Measurements from ENCODE around the gene MDFI.

Gene MDFI

DNA sequence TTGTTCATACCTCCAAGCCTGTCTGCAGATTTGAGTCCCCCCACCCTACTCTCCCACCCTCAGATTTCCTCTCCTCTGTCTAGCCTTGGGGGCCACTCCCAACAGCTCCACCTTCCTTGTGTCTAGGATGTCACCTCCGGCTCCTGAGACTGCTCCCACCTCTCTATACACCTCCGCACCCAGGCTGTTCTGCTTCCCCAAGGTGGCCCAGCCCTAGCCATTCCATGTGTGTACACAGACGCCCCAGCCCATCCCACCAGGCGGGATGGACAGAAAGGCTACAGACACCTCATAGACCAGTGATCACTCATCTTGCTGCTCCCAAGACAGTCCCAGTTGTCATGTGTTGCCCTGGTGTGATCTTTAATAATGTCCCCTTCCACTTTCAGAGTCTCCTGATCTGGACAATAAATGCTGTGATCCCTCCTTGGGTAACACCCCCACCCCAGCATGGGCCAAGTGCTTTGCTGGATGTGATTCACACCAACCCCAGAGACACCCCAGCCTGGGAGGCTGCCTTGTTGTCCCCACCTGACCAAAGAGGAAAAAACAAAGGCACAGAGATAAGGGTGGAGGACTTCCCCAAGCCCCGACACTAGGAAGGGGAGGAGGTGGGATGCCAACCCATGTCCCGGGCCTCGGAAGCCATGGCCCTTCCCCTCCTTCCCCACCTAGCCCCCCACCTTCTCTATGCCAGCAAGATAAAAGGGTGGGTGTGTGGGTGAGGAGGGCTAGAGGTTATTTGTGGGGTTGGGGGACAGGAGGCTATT lies 36.1 kb downstream of the MDFI start:
- DNase-seq: no peak

GRCh38 chr6:41675176-41675775 lies 37.0 kb downstream of the MDFI start:
- DNase-seq: no peak

DNA sequence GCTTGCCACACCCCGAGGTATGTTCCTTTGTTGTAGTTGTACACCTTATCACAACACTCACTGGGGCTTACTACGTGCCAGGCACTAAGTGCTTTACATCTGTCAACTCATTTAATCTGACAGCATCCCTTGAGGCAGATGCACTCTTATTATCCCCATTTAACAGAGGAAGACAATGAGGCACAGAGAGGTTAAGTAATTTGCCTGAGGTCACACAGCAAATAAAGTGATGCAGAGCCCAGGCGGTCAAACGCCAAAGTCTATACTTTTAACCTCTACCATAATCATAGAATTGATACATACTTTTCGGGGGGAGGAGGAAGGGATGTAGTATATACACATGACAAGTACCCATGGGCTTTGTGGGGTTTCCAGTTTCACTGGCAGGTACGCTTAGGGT lies 37.7 kb downstream of the MDFI start:
- no peak for DNase-seq

GRCh38 chr6:41676431-41676830 lies 38.2 kb downstream of the MDFI start:
- no peak for DNase-seq

- no peak for DNase-seq
Observed at GRCh38 chr6:41677124-41677921, 39.1 kb downstream of the MDFI start.

DNA sequence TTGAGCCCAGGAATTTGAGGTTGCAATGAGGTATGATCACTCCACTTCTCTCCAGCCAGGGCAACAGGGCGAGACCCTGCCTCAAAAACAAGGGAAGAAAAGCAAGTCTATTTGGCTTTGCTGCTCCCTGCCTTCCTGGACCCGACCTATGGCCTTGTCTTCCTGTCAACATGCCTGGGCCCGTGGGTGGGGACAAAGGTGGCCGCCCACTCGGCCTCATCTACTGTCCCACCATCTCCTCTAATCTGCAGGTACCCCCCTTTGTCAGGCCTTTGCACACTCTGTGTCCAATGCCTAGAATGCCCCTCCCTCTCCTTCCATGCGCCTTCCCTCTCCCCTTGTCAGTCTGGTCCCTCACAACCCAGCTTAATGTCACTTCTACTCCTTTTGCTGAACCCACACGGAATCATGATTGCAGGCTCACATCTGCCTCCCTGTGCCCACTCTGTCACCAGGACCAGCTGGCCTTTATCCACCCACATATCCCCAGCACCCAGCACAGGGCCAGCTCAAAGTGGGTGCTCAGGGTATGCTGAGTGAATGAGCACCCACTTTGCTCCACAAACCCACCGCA lies 40.3 kb downstream of the MDFI start:
- DNase-seq: no peak

DNA sequence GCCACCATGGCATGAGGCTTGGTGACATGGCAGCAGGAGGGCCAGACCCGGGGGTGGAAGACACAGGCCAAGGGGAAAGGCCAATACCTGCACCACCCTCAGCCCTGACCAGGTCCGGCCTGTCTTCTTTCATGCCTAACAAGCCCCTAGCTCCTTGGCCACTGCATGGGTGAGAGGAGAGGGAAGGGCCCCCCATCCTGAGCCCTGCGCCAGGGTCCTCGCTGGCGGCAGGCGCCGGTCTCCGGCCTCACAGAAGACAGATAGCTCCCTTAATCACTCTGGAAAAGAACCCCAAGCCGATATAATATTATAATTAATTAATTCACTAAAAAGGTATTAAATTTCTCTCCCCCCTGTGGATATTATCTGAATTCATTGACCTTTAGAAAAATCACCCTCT lies 41.4 kb downstream of the MDFI start:
- no peak for DNase-seq

GRCh38 chr6:41680182-41680965 lies 42.1 kb downstream of the MDFI start:
- DNase-seq: no peak

DNA sequence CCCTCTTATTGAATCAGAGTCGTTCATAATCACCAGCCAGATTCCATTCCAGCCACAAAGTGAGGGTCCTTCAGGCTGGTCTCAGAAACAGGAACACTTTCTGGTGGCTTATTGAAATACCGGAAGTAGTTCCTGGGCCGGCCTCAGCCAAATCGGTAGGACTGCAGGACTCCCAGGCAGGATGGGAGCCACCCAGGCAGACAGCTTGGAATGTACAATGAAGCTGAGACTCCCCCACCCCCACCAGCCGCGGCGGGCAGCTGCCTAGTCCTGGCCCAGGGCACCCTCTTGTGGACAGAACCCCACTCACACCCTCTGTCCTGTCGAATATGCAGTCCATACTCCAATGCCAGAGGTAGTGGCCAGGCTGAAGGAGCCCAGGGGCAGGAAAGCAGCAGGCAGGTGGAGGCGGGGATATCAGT lies 43.8 kb downstream of the MDFI start:
- DNase-seq: peak; percentile 68

DNA sequence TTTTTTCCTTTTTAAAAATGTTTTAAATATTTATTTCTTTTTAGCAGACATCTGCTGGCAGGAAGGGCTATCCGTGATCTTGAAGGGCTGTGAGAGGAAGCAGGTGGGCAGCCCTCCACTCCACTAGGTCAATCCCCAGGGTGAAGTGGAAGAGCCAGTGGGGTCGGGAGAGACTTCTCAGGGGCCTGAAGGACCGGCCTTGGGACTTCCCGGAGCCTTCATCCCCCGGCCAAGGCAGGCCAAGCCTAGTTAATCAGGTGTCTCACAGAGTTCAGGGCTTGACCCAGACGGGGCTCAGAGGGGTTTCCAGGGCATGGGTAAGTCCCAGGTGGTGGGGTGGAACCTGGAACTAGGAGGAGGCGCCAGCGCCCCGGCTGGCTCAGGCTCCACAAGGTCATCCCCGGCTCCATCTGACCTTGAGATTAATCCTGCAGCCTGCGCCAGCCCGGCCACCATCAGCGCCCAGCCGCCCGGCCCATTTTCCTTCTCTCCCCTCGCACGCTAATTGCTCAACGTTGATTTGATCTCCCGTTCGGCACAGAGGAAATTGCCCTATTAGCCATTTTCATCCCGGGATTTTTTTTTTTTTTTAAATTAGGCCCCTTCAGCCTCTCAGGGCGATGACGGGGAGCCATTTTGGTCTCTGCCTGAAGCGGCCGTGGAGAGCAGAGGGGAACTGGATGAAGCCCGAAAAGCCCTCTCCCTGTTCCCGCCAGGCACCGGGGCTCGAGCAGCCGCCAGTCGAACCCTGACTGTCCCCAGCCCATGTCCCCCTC lies 44.4 kb downstream of the MDFI start:
- no peak for DNase-seq

- DNase-seq: no peak
Observed at GRCh38 chr6:41683273-41683522, 44.9 kb downstream of the MDFI start.

GRCh38 chr6:41683523-41684310 lies 45.4 kb downstream of the MDFI start:
- peak; percentile 78 for DNase-seq

DNA sequence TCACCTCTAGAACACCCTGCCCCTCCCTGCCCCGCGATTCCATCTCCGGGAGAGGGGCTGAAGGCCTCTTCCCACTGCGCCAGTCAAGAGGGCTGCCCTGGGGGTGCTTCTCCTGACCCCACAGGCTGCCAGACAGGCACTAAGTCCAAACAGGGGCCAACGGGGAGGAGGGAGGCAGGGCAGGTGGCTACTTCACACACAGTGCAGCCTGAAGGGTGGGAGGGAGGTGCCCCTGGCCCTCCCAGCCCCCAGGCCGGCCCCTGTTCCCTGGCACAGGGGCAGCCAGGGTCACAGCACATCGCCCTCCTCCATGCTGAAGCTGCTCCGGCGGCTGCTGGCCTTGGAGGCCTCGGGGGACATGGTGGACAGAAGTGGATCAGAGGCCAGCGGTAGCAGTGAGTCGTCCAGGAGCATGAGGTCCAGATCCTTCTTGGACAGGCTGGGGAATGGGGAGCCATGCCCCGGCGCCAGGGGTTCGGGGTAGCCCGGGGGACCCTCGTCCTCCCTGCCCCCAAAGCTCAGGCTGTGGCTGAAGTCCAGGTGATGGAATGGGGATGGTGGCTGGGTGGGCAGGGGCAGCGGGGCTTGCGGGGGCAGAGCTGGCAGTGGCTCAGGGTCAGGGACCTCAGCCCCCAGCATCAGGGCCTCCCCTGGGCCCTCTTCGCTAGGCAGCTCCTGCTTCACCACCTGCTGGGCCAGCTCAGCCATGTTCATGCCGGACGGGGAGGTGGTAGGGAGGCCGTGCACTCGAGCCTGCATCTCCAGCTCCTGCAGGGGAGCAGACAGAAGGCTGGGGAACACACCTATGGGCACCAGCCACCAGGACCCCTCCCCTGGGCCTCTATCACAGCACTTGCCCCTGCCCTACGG lies 46.3 kb downstream of the MDFI start:
- DNase-seq: no peak

DNA sequence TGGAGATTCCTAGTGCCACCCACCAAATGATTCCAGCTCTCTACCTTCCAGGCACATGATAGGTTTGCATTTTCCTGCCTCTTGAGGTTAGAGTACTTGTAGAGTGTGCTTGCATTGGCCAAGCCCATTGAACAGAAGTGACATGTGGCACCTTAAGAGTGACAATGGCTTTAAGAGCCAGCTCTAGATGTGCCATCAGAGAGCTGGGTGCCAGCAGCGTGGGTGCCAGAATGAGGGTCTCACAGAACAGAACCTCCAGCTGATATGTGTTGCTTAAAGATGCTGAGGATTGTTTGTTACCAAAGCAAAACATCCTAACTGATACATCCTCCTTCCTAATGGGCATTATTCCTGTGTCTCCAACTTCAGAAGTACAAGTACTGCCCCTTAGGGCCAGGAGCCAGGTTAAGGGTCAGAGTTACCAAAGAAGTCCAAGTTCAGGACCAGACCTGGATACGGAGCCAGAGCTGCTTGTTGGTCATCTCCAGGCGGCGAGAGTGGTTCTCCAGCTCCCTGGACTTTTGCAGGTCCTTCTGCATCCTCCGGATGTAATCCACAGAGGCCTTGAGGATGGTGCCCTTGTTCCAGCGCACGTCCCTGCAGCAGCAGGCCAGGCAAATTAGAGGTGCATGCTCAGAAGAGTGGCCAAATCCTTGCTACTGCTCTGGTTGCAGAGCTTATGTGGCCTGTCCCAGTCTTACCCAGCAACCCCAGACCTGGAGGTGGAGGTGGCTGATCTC lies 47.5 kb downstream of the MDFI start:
- DNase-seq: no peak

DNA sequence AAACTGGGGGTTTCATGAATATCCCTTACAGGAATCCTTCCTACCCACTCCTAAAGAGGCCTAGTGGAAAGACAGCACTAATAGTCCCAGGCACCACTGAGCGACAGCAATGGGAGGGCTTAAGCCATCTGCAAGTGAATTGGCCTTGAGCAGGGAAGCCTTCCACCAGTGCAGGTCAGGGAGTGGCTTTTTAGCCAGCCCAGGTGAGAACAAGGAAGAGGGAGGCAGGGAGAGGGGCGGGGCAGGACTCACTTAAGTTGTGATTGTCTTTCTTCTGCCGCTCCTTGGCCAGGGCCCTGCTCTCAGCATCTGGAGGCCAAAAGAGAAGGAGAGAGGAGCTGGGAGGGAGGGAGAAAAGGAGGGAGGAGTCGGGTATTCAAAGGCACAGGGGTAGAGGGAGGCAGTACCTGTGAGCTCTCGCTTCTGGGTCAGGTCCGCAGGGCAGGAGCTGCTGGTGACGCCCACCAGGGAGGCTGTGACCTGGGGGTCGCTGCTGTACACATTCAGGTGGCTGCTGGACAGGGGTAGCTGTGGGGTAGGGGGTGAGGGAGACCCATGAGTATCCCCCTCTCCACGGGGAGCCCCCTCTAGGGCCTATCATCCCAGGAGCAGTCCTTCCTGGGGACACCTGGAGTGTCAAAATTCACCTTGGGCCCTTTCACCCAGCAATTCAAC lies 49.4 kb downstream of the MDFI start:
- no peak for DNase-seq

DNA sequence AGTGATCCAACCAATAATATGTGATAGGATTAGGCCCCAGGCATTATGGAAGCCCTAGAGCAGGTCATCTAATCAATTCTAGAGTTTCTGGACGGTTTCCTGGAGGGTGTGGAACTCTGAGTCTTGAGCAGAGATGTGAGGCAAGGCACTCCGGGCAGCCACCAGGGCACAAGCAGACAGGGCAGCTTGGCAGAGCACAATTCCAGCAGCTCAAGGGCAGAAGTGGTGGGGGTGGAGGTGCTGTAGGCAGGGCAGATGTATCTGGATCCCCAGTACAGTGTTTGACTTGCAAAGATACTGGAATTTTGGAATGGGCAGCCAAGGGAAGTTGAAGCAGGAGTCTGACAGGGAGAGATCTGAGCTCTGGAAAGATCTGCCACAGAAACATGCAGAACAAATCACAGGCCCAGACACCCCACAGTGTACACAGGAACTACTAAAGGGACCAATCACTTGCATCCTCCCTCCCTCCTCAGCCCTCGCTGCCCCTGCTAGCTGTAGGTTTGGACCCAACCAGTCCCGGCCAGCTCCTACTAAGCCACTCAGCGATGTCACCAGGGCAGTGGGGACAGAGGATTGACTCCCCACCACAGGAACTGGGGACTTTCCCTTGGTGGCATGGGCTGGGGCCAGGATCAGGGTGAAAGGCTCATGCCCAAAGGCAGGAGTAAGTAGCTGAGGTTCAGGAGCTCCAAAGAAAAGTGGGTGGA lies 50.1 kb downstream of the MDFI start:
- no peak for DNase-seq

DNA sequence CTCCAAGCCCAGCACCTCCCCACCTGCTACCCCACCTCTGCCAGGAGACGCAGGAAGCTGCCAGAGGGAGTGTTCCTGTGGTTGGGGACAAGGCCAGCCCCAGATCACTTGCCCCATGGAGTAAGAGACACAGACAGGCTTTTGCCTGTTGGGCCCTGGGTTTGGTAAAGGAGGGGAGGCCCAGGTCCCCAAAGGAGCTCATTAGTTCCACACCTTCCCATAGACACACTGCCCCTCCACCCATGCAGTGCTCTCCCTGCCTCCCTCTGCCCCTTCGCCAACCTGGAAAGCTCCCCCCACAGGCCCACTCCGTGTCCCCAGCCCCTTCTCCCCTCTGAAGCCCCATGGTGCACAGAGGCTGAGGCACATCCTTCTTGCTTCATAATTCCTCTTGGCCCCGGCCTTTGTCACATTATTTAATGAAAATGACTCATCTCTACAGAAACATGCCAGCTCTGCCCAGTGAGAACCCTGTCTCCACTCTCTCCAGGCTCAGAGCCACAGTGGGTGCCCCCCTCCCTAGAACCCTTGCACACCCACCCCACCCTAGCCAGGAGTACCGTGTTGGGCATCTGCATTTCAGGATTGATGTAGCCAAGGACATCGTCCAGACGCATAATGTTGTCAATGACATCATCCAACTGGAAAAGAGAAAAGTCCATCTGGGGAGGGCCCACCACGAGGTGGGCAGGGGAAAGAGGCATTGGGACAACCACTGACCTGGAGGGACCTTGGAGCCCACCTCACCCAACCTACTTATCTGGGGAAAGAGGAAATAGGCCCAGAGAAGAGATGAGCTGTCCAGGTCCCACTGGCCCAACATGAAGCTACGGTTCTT lies 51.1 kb downstream of the MDFI start:
- no peak for DNase-seq
